Measurements from ENCODE around the gene CAPSL. TPM values are rescaled to one million over a fixed set of nuclear protein-coding genes. Genes with fewer than 3 reads are reported as not detected.

The CAPSL gene
- total and polyA plus RNA-seq, 2 experiments from 2014 or later: 0.73 TPM; not detected in 1

DNA sequence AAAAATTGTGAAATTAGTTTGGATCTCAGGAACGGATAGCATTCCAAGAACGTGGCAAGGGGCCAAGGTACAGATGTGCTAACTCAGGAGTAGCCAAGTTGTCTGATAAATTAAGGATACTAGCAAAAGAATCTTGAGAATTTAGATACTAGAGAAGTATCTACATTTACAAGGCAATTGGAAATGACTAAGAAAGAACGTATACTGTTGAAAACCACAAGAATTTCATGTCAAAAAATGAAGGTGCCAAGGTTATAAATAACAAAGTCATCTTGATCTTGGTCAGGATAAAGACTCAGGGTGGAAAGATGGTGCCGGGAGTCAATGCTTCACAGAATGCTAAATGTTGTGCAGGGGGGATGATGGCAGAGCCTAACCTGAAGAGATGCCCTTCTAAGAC, 19.2 kb downstream of the CAPSL start:
- peaks cover 10% of the 10 kb centered on the region for H3K27me3 Mint-ChIP-seq (ENCODE audit: insufficient read depth, low read depth, poor library complexity)
- no peak overlapping the region for H3K4me3 Mint-ChIP-seq
- Histone ChIP-seq H3K27me3 (ENCODE audit: insufficient read depth) (peaks cover 6% of the 10 kb centered on the region), H3F3A (replicated peaks; ENCODE audit: low read depth) (no peaks in the 10 kb centered on the region), H4K20me1 (replicated peaks; ENCODE audit: insufficient read depth) (no peaks in the 10 kb centered on the region), H3K4me2 (no peak overlapping the region), H3K27ac (ENCODE audit: low read depth) (no peak overlapping the region), H2AFZ (no peak overlapping the region), H3K4me1 (ENCODE audit: insufficient read depth) (no peaks in the 10 kb centered on the region), H3K79me2 (replicated peaks; ENCODE audit: insufficient read depth) (no peaks in the 10 kb centered on the region), H3K36me3 (ENCODE audit: insufficient read depth) (no peaks in the 10 kb centered on the region), H3K9me2 (ENCODE audit: insufficient read depth) (peaks cover 4% of the 10 kb centered on the region; the same call in 1 of the 2 replicates), H3K4me3 (no peak overlapping the region)
- peaks cover 10% of the 10 kb centered on the region; the same call in 1 of the 3 replicates for H3K9me3 Mint-ChIP-seq
- no peak for DNase-seq (ENCODE audit: low spot score)
- peaks cover 2% of the 10 kb centered on the region; the same call in 1 of the 3 replicates for H3K36me3 Mint-ChIP-seq (ENCODE audit: low read depth)
- ATAC-seq: no peak
- H3K4me1 Mint-ChIP-seq: no peaks in the 10 kb centered on the region
- TF ChIP-seq EZH2phosphoT487 (IDR thresholded peaks at IDR 0.05; ENCODE audit: unreplicated experiment) (no peak), NANOG (IDR thresholded peaks at IDR 0.05; ENCODE audit: borderline replicate concordance) (no peak), STAT1 (IDR thresholded peaks at IDR 0.05; ENCODE audit: unreplicated experiment) (no peak), POLR2AphosphoS5 (IDR thresholded peaks at IDR 0.05; ENCODE audit: low read depth) (no peak), CREB1 (CRISPR knock-in tag; IDR thresholded peaks at IDR 0.05; ENCODE audit: low read depth) (no peak)
- TF ChIP-seq, protein P1, sequence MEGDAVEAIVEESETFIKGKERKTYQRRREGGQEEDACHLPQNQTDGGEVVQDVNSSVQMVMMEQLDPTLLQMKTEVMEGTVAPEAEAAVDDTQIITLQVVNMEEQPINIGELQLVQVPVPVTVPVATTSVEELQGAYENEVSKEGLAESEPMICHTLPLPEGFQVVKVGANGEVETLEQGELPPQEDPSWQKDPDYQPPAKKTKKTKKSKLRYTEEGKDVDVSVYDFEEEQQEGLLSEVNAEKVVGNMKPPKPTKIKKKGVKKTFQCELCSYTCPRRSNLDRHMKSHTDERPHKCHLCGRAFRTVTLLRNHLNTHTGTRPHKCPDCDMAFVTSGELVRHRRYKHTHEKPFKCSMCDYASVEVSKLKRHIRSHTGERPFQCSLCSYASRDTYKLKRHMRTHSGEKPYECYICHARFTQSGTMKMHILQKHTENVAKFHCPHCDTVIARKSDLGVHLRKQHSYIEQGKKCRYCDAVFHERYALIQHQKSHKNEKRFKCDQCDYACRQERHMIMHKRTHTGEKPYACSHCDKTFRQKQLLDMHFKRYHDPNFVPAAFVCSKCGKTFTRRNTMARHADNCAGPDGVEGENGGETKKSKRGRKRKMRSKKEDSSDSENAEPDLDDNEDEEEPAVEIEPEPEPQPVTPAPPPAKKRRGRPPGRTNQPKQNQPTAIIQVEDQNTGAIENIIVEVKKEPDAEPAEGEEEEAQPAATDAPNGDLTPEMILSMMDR (conservative IDR thresholded peaks at IDR 0.05; ENCODE audit: low read depth in 2 of 2): no peak
- TF ChIP-seq, protein P2, sequence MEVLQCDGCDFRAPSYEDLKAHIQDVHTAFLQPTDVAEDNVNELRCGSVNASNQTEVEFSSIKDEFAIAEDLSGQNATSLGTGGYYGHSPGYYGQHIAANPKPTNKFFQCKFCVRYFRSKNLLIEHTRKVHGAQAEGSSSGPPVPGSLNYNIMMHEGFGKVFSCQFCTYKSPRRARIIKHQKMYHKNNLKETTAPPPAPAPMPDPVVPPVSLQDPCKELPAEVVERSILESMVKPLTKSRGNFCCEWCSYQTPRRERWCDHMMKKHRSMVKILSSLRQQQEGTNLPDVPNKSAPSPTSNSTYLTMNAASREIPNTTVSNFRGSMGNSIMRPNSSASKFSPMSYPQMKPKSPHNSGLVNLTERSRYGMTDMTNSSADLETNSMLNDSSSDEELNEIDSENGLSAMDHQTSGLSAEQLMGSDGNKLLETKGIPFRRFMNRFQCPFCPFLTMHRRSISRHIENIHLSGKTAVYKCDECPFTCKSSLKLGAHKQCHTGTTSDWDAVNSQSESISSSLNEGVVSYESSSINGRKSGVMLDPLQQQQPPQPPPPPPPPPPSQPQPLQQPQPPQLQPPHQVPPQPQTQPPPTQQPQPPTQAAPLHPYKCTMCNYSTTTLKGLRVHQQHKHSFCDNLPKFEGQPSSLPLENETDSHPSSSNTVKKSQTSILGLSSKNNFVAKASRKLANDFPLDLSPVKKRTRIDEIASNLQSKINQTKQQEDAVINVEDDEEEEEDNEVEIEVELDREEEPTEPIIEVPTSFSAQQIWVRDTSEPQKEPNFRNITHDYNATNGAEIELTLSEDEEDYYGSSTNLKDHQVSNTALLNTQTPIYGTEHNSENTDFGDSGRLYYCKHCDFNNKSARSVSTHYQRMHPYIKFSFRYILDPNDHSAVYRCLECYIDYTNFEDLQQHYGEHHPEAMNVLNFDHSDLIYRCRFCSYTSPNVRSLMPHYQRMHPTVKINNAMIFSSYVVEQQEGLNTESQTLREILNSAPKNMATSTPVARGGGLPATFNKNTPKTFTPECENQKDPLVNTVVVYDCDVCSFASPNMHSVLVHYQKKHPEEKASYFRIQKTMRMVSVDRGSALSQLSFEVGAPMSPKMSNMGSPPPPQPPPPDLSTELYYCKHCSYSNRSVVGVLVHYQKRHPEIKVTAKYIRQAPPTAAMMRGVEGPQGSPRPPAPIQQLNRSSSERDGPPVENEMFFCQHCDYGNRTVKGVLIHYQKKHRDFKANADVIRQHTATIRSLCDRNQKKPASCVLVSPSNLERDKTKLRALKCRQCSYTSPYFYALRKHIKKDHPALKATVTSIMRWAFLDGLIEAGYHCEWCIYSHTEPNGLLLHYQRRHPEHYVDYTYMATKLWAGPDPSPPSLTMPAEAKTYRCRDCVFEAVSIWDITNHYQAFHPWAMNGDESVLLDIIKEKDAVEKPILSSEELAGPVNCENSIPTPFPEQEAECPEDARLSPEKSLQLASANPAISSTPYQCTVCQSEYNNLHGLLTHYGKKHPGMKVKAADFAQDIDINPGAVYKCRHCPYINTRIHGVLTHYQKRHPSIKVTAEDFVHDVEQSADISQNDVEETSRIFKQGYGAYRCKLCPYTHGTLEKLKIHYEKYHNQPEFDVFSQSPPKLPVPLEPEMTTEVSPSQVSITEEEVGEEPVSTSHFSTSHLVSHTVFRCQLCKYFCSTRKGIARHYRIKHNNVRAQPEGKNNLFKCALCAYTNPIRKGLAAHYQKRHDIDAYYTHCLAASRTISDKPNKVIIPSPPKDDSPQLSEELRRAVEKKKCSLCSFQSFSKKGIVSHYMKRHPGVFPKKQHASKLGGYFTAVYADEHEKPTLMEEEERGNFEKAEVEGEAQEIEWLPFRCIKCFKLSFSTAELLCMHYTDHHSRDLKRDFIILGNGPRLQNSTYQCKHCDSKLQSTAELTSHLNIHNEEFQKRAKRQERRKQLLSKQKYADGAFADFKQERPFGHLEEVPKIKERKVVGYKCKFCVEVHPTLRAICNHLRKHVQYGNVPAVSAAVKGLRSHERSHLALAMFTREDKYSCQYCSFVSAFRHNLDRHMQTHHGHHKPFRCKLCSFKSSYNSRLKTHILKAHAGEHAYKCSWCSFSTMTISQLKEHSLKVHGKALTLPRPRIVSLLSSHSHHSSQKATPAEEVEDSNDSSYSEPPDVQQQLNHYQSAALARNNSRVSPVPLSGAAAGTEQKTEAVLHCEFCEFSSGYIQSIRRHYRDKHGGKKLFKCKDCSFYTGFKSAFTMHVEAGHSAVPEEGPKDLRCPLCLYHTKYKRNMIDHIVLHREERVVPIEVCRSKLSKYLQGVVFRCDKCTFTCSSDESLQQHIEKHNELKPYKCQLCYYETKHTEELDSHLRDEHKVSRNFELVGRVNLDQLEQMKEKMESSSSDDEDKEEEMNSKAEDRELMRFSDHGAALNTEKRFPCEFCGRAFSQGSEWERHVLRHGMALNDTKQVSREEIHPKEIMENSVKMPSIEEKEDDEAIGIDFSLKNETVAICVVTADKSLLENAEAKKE (CRISPR knock-in tag; IDR thresholded peaks at IDR 0.05): no peak
- H3K27ac Mint-ChIP-seq: no peak overlapping the region
